Measurements from ENCODE around the gene RMP24.

GRCh38 chr18:35982409-35983114 is 10.1 kb downstream of the RMP24 start:
- TF ChIP-seq POLR2AphosphoS5 (IDR thresholded peaks at IDR 0.05; ENCODE audit: borderline replicate concordance, low read depth, low read length) (no peak), EZH2 (IDR thresholded peaks at IDR 0.05) (no peak), FOXP2 (optimal IDR thresholded peaks at IDR 0.05; ENCODE audit: control extremely low read depth, extremely low read length, insufficient read depth) (no peak)
